Mesendoderm (in vitro differentiated cells): ENCODE data around the gene BNIP3.

Source experiments
- DNase-seq: peaks from one replicate; pipeline ENCODE4 v3.0.0; 2013
- H2AK5ac ChIP-seq: 2 replicates; pipeline ENCODE4 v1.6.1; 2013; ENCODE audit warnings: low read length, inconsistent platforms
- H2BK120ac ChIP-seq: 2 replicates; pipeline ENCODE4 v1.6.1; 2013; ENCODE audit warnings: low read depth, mild to moderate bottlenecking, low read length, moderate library complexity, mixed read lengths
- H2BK15ac ChIP-seq: replicated peaks from 2 replicates; pipeline ENCODE4 v1.6.1; 2013; ENCODE audit warnings: low read depth, mild to moderate bottlenecking, moderate library complexity
- H2BK5ac ChIP-seq: 2 replicates; pipeline ENCODE4 v1.6.1; 2013; ENCODE audit warnings: low read length, inconsistent platforms
- H3K18ac ChIP-seq: 2 replicates; pipeline ENCODE4 v1.6.1; 2013; ENCODE audit warnings: mild to moderate bottlenecking, low read length, mixed read lengths
- H3K23ac ChIP-seq: one replicate; pipeline ENCODE4 v1.6.1; 2013; ENCODE audit warnings: low read length
- H3K27ac ChIP-seq: 2 replicates; pipeline ENCODE4 v1.5.1; 2013; ENCODE audit warnings: low read depth, mild to moderate bottlenecking, inconsistent platforms, low read length, moderate library complexity
- H3K27me3 ChIP-seq: 2 replicates; pipeline ENCODE4 v1.6.1; 2013; ENCODE audit warnings: low read length, control low read depth, mild to moderate bottlenecking, inconsistent platforms; ENCODE audit not compliant: insufficient read depth, poor library complexity
- H3K36me3 ChIP-seq: 2 replicates; pipeline ENCODE4 v1.6.1; 2013; ENCODE audit warnings: low read length, inconsistent platforms; ENCODE audit not compliant: control insufficient read depth, insufficient read depth
- H3K4ac ChIP-seq: one replicate; pipeline ENCODE4 v1.6.1; 2013; ENCODE audit warnings: low read depth, mild to moderate bottlenecking, low read length, moderate library complexity
- H3K4me1 ChIP-seq: 2 replicates; pipeline ENCODE4 v1.6.1; 2013; ENCODE audit warnings: low read depth, low read length, inconsistent platforms; ENCODE audit not compliant: control insufficient read depth
- H3K4me2 ChIP-seq: 2 replicates; pipeline ENCODE4 v1.6.1; 2013; ENCODE audit warnings: low read length
- H3K4me3 ChIP-seq: 2 replicates; pipeline ENCODE4 v1.5.1; 2013; ENCODE audit warnings: mild to moderate bottlenecking, low read length
- H3K56ac ChIP-seq: one replicate; pipeline ENCODE4 v1.6.1; 2013; ENCODE audit warnings: low read length
- H3K79me1 ChIP-seq: 2 replicates; pipeline ENCODE4 v1.6.1; 2013; ENCODE audit warnings: low read length, inconsistent platforms
- H3K79me2 ChIP-seq: 2 replicates; pipeline ENCODE4 v1.6.1; 2013; ENCODE audit warnings: mild to moderate bottlenecking, low read length; ENCODE audit not compliant: control insufficient read depth, insufficient read depth
- H3K9ac ChIP-seq: 2 replicates; pipeline ENCODE4 v1.6.1; 2013; ENCODE audit warnings: low read length, inconsistent platforms
- H4K5ac ChIP-seq: one replicate; pipeline ENCODE4 v1.6.1; 2013; ENCODE audit warnings: low read length
- H4K8ac ChIP-seq: one replicate; pipeline ENCODE4 v1.6.1; 2013; ENCODE audit warnings: low read depth, mild to moderate bottlenecking, control low read depth, low read length, moderate library complexity
- whole genome bisulfite sequencing: extraction: QIAGEN DNeasy Blood & Tissue Kit; methylation state at CpG from one replicate; pipeline ENCODE4 v1.1.7; 2013; ENCODE audit warnings: low lambda C conversion rate, missing lambda C conversion rate; ENCODE audit not compliant: insufficient coverage; ENCODE audit errors: extremely low coverage; 5-methylcytosine and 5-hydroxymethylcytosine counted together

The BNIP3 gene

DNA sequence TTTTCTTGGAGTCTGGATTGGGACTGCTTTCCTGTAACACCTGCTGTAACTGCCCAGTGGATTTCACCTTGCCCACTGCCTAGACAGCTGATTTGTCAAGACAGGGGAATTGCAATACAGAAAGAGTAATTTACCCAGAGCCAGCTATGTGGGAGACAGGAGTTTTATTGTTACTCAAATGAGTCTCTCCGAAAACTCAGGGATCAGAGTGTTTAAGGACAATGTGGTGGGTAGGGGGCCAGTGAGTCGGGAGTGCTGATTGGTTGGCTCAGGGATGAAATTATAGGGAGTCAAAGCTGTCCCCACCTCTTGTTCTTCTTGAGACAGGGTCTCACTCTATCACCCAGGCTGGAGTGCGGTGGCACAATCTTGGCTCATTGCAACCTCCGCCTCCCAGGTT is 25.2 kb upstream of the BNIP3 start:
- Histone ChIP-seq H3K4ac (no peak overlapping the region), H4K8ac (no peak overlapping the region), H3K79me1 (no peaks in the 10 kb centered on the region), H3K36me3 (no peaks in the 10 kb centered on the region), H2BK15ac (no peak overlapping the region), H3K4me2 (no peak overlapping the region), H2AK5ac (no peak overlapping the region), H3K18ac (no peak overlapping the region), H3K27ac (no peak overlapping the region), H3K27me3 (no peaks in the 10 kb centered on the region), H3K56ac (no peak overlapping the region), H2BK5ac (no peak overlapping the region), H3K4me1 (peaks cover 15% of the 10 kb centered on the region), H3K23ac (no peak overlapping the region), H3K4me3 (no peak overlapping the region), H3K9ac (no peak overlapping the region), H2BK120ac (no peak overlapping the region), H4K5ac (no peak overlapping the region), H3K79me2 (no peaks in the 10 kb centered on the region)
- no peak for DNase-seq
- no CpG with 5 or more reads among the region's 4 CpGs for WGBS

DNA sequence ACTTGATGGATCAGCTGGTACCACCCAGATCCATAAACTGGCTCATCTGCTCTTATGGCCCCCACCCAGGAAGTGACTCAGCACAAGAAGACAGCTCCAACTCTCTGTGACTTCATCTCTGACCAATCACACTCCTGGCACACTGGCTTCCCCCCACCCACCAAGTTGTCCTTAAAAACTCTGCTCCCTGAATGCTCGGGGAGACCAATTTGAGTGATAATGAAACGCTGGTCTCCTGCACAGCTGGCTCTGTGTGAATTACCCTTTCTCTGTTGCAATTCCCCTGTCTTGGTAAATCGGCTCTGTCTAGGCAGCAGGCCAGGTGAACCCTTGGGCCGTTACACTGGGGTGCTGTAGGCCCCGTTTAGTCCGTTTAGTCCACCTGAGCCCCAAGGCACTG is 23.4 kb upstream of the BNIP3 start:
- Histone ChIP-seq H3K4me2 (no peak overlapping the region), H3K56ac (no peak overlapping the region), H2AK5ac (peak overlapping the region; percentile 24), H4K8ac (no peak overlapping the region), H3K4me3 (no peak overlapping the region), H3K4ac (no peak overlapping the region), H3K27ac (no peak overlapping the region), H2BK5ac (peak overlapping the region; percentile 25), H3K9ac (no peak overlapping the region), H3K23ac (no peak overlapping the region), H2BK120ac (no peak overlapping the region), H3K27me3 (no peaks in the 10 kb centered on the region), H3K36me3 (no peaks in the 10 kb centered on the region), H4K5ac (no peak overlapping the region), H3K79me2 (no peaks in the 10 kb centered on the region), H3K79me1 (no peaks in the 10 kb centered on the region), H3K18ac (no peak overlapping the region), H2BK15ac (no peak overlapping the region), H3K4me1 (peaks cover 15% of the 10 kb centered on the region)
- no peak for DNase-seq
- WGBS = no CpG with 5 or more reads among the region's 6 CpGs

DNA sequence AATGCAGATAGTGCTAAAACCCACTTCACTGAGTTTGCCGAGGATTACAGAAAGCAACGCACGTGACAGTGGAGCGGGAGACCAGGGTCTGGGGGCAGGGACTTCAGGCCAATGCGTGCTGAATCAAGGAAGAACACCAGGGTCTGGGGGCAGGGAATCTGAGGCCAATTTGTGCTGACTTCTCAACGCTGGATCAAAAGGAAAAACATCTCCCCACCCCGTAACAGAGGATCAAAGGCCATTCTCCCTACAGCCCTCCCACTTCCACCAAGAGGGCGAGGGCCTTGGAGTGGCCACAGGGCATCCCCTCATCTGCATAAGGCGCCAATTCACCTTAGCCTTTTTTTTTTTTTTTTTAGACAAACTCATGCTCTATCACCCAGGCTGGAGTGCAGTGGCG is 22.3 kb upstream of the BNIP3 start:
- peak overlapping the region; percentile 18 for H2BK120ac ChIP-seq
- no peaks in the 10 kb centered on the region for H3K27me3 ChIP-seq
- H3K27ac ChIP-seq = peak overlapping the region; percentile 85
- H3K9ac ChIP-seq = peak overlapping the region; percentile 58
- H3K36me3 ChIP-seq = no peaks in the 10 kb centered on the region
- WGBS = no CpG with 5 or more reads among the region's 10 CpGs
- no peak overlapping the region for H3K4me3 ChIP-seq
- H2BK5ac ChIP-seq = peak overlapping the region; percentile 99
- H4K5ac ChIP-seq = peak overlapping the region; percentile 66
- peak overlapping the region; percentile 11 for H3K18ac ChIP-seq
- peak overlapping the region; percentile 54 for H3K23ac ChIP-seq
- H4K8ac ChIP-seq = no peak overlapping the region
- no peaks in the 10 kb centered on the region for H3K79me2 ChIP-seq
- H3K4ac ChIP-seq = peak overlapping the region; percentile 17
- no peak overlapping the region for H2BK15ac ChIP-seq
- H2AK5ac ChIP-seq = peak overlapping the region; percentile 99
- peak overlapping the region; percentile 90 for H3K56ac ChIP-seq
- H3K4me2 ChIP-seq = no peak overlapping the region
- DNase-seq = no peak
- peaks cover 20% of the 10 kb centered on the region for H3K4me1 ChIP-seq
- H3K79me1 ChIP-seq = no peaks in the 10 kb centered on the region

DNA sequence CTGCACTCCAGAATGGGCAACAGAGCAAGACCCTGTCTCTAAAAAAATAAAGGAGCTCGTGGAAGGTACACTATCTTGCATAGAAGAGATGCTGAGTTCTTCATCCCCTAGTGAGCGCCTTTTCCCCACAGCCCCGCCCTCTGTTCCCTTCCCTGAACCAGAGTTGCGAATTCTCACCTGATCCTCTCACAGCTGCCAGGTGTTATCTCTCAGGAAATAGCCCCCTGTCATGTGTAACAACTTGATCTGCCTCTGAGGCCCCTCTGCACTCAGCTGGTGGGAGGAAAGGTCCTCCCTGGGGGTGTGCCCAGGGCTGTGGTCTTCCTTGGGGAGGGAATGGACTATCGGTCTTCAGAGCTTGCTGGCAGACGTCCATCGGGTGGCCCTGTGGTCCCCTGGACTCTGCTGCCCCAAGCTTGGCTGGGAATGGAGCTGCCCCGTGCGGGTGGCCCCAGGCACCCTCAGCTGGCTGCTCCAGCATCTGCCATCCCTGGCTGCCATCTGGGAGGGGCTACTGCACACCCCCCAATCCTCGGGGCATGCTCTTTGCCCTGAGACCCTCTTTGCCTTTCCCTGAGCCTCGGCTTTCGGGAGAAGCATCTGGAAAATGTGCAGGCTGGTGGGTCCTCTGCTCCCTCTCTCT is 21.7 kb upstream of the BNIP3 start:
- peaks cover 24% of the 10 kb centered on the region for H3K4me1 ChIP-seq
- peak overlapping the region; percentile 99 for H2BK5ac ChIP-seq
- H3K36me3 ChIP-seq = no peaks in the 10 kb centered on the region
- H3K18ac ChIP-seq = peak overlapping the region; percentile 92
- no peak overlapping the region for H3K4me2 ChIP-seq
- H4K8ac ChIP-seq = no peak overlapping the region
- WGBS = no CpG with 5 or more reads among the region's 12 CpGs
- peak; percentile 88 for DNase-seq
- peak overlapping the region; percentile 92 for H2BK120ac ChIP-seq
- H3K79me2 ChIP-seq = no peaks in the 10 kb centered on the region
- H2AK5ac ChIP-seq = peak overlapping the region; percentile 99
- peak overlapping the region; percentile 58 for H3K9ac ChIP-seq
- no peaks in the 10 kb centered on the region for H3K27me3 ChIP-seq
- H3K27ac ChIP-seq = peak overlapping the region; percentile 85
- no peak overlapping the region for H3K4me3 ChIP-seq
- peak overlapping the region; percentile 66 for H4K5ac ChIP-seq
- peak overlapping the region; percentile 38 for H3K4ac ChIP-seq
- no peak overlapping the region for H2BK15ac ChIP-seq
- H3K79me1 ChIP-seq = no peaks in the 10 kb centered on the region
- peak overlapping the region; percentile 90 for H3K56ac ChIP-seq
- peak overlapping the region; percentile 54 for H3K23ac ChIP-seq

GRCh38 chr10:132002004-132002403 is 20.3 kb upstream of the BNIP3 start:
- H3K56ac ChIP-seq = peak overlapping the region; percentile 57

More at GRCh38 chr10:132002004-132002403, 20.3 kb upstream of the BNIP3 start:
- H2BK120ac ChIP-seq = peak overlapping the region; percentile 6
- DNase-seq = peak; percentile 37
- peak overlapping the region; percentile 19 for H3K18ac ChIP-seq
- peak overlapping the region; percentile 85 for H3K27ac ChIP-seq
- peak overlapping the region; percentile 92 for H2AK5ac ChIP-seq
- H3K4me3 ChIP-seq = no peak overlapping the region
- peaks cover 34% of the 10 kb centered on the region for H3K4me1 ChIP-seq
- H2BK15ac ChIP-seq = no peak overlapping the region
- no peaks in the 10 kb centered on the region for H3K79me1 ChIP-seq
- no peak overlapping the region for H3K4me2 ChIP-seq
- no peak overlapping the region for H4K5ac ChIP-seq
- H2BK5ac ChIP-seq = peak overlapping the region; percentile 100
- H3K4ac ChIP-seq = peak overlapping the region; percentile 46
- H3K36me3 ChIP-seq = no peaks in the 10 kb centered on the region
- H3K79me2 ChIP-seq = no peaks in the 10 kb centered on the region
- peak overlapping the region; percentile 10 for H3K9ac ChIP-seq
- no peaks in the 10 kb centered on the region for H3K27me3 ChIP-seq
- H4K8ac ChIP-seq = no peak overlapping the region
- no CpG with 5 or more reads among the region's 4 CpGs for WGBS
- no peak overlapping the region for H3K23ac ChIP-seq
